Heart left ventricle (tissue), 16 donors: ENCODE results near the gene TCF19. TPM values are rescaled to one million over a fixed set of nuclear protein-coding genes. Genes with fewer than 3 reads are reported as not detected.
"Not testable (repeated sequence)": the region's sequence is repeated elsewhere in the genome, so short reads cannot be mapped to it uniquely, and the experiment has no call there.

Source experiments
- ATAC-seq, 4 donors: fragments of 200-7000 bp; cut with Tn5 transposase; one replicate each; pipeline ENCODE4 v1.9.1; 2020 to 2022; ENCODE audit warnings: moderate library complexity in 4 of 4, mild to moderate bottlenecking in 3 of 4, moderate number of reproducible peaks in 1 of 4
- DNase-seq, 5 donors: peaks; one replicate each; pipeline ENCODE4 v3.0.0-alpha.2; 2020
- H3K27ac ChIP-seq, 12 donors: fragments of 200-600 bp; sonication (generic) in 4 of 12; one replicate each; pipeline versions ENCODE4 v1.5.0 to v1.8.0; 2016 to 2022; ENCODE audit warnings: mild to moderate bottlenecking in 2 of 12
- H3K27me3 ChIP-seq, 9 donors: fragments of 200-600 bp; sonication (generic) in 2 of 9; one replicate each; pipeline versions ENCODE4 v1.5.1 to v1.8.0; 2016 to 2022; ENCODE audit warnings: mild to moderate bottlenecking in 3 of 9
- H3K36me3 ChIP-seq, 9 donors: fragments of 200-600 bp; sonication (generic) in 2 of 9; one replicate each; pipeline versions ENCODE4 v1.5.0 to v1.8.0; 2018 to 2022; ENCODE audit warnings: mild to moderate bottlenecking in 2 of 9
- H3K4me1 ChIP-seq, 12 donors: fragments of 200-600 bp; sonication (generic) in 4 of 12; one replicate each; pipeline versions ENCODE4 v1.5.0 to v1.8.0; 2016 to 2022; ENCODE audit warnings: mild to moderate bottlenecking in 3 of 12
- H3K4me3 ChIP-seq, 12 donors: fragments of 200-600 bp; sonication (generic) in 4 of 12; one replicate each; pipeline versions ENCODE4 v1.5.0 to v1.8.0; 2017 to 2022; ENCODE audit warnings: mild to moderate bottlenecking in 9 of 12, moderate library complexity in 4 of 12
- H3K9me3 ChIP-seq, 12 donors: fragments of 200-600 bp; sonication (generic) in 4 of 12; one replicate each; pipeline versions ENCODE4 v1.5.0 to v1.8.0; 2016 to 2022; ENCODE audit warnings: mild to moderate bottlenecking in 1 of 12
- POLR2A ChIP-seq, 2 donors: fragments of 450-650 bp; IDR thresholded peaks; one replicate each; pipeline ENCODE4 v1.6.1; 2017; ENCODE audit warnings: antibody characterized with exemption in 2 of 2, mild to moderate bottlenecking in 2 of 2, moderate library complexity in 2 of 2
- WGBS, 4 donors: extraction: QIAGEN DNeasy Blood & Tissue Kit in 2 of 4; methylation state at CpG; one replicate each; pipeline versions ENCODE4 v1.1.5 to v1.1.7; 2013 to 2018; 5-methylcytosine and 5-hydroxymethylcytosine counted together
- intact Hi-C, 10 donors: fragments of 100-400 bp; cut with DNase I; formaldehyde crosslinking; loops; one replicate each; pipeline versions ENCODE4 v1.11.1 to v1.14.2; 2022
- polyA plus RNA-seq, 2 donors: library from polyadenylated mRNA; stranded (reverse); fragments of 200-250 nt; gene quantifications; one replicate each; pipeline ENCODE4 v1.2.3, GENCODE V29; 2013
- total RNA-seq, 9 donors: library from RNA; depleted of rRNA in 2 of 9; stranded (reverse); fragments of >200 nt in 2 of 9; fragmentation: NEBNext Ultra II Directional in 3 of 9; extraction: Animal tissue kit (Norgen Biotek cat#: 25700) in 3 of 9; gene quantifications; one replicate each; pipeline versions ENCODE4 v1.1.0 to v1.2.4, GENCODE V29; 2016 to 2023
- TF ChIP-seq, protein P1 (sequence below), 12 donors: fragments of 200-600 bp; sonication (generic) in 4 of 12; IDR thresholded peaks; one replicate each; pipeline versions ENCODE4 v1.5.0 to v1.8.0; 2018 to 2022; ENCODE audit warnings: antibody characterized with exemption in 12 of 12, mild to moderate bottlenecking in 5 of 12
- donor health status: ischemic (EF 13 %, LVEDD 7.1; RV severe dilation, severe dysfunction).
- donor health status: healthy with polysubstance abuse.
- donor health status: DM: no; HTN: yes; CAD: no.
- donor health status: DM: no; HTN: no; CAD: no.
- donor health status: ischemic (EF 25% LVEDD 6.9; RV normal size, moderate dysfunction).
- donor health status: ischemic (EF 25% LVEDD 5.7; RV mildly dilated, moderate dysfunction).
- donor health status: healthy.
- donor health status: DM: yes; HTN: yes; CAD: no.
- donor health status: ischemic (EF 35%, LVEDD 5.7; RV mildly dilated, moderate dysfunction).
- donor health status: nonischemic (EF 11% LVEDD 7.7; RV severe dilation, severe dysfunction).
- donor health status: DM: yes; HTN: yes; CAD: no.
- donor health status: PGD.
- donor health status: ischemic (EF 29% LVEDD 5.4; RV normal size, mild dysfunction).
- donor health status: nonischemic (EF 23%, LVEDD 6.1; RV moderate dilation, normal function).

The TCF19 gene
- total and polyA plus RNA-seq, 11 donors, result 1.8 to 12.9 (median 2.6) TPM

DNA sequence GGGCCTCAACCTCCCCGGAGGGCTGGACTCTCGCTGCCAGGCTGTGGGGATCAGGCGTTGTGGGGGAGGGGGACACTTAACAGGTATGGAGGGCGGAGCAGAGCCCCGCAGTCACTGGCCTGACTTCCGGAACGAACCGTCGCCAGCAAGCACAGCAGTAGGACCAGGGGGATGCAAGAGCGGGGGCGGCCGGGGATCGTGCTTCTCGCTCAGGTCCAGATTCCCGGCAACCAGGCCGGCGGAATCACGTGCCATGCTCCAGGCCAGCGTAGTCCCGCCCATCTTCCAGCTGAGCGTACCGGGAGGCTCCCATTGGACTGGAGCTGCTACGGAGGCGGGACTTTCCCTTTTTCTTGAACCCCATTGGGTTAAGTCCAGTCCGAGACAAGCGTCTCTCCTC is 22.1 kb downstream of the TCF19 start:
- Histone ChIP-seq H3K27me3 (no peaks in the 10 kb centered on the region), H3K36me3 (peaks cover 0 to 4% (median 0%) of the 10 kb centered on the region in 9 donors), H3K9me3 (no peaks in the 10 kb centered on the region), H3K4me1 (peaks cover 0 to 50% (median 1%) of the 10 kb centered on the region in 12 donors), H3K27ac (peak overlapping the region in 6 of 12 donors; percentile 23 to 64 (median 32)), H3K4me3 (peak overlapping the region in 11 of 12 donors; percentile 8 to 68 (median 49))
- ATAC-seq (peak; percentile 93 to 98 (median 98)), DNase-seq (peak; percentile 81 to 90 (median 87))
- 54 to 91% (median 62%) methylated on average over 26 of the region's 26 CpGs for WGBS, 4 donors
- TF ChIP-seq, protein P1, sequence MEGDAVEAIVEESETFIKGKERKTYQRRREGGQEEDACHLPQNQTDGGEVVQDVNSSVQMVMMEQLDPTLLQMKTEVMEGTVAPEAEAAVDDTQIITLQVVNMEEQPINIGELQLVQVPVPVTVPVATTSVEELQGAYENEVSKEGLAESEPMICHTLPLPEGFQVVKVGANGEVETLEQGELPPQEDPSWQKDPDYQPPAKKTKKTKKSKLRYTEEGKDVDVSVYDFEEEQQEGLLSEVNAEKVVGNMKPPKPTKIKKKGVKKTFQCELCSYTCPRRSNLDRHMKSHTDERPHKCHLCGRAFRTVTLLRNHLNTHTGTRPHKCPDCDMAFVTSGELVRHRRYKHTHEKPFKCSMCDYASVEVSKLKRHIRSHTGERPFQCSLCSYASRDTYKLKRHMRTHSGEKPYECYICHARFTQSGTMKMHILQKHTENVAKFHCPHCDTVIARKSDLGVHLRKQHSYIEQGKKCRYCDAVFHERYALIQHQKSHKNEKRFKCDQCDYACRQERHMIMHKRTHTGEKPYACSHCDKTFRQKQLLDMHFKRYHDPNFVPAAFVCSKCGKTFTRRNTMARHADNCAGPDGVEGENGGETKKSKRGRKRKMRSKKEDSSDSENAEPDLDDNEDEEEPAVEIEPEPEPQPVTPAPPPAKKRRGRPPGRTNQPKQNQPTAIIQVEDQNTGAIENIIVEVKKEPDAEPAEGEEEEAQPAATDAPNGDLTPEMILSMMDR (IDR thresholded peaks at IDR 0.05), result no peak
- TF ChIP-seq POLR2A (IDR thresholded peaks at IDR 0.05), result no peak
- intact Hi-C loops, result no loop called here

DNA sequence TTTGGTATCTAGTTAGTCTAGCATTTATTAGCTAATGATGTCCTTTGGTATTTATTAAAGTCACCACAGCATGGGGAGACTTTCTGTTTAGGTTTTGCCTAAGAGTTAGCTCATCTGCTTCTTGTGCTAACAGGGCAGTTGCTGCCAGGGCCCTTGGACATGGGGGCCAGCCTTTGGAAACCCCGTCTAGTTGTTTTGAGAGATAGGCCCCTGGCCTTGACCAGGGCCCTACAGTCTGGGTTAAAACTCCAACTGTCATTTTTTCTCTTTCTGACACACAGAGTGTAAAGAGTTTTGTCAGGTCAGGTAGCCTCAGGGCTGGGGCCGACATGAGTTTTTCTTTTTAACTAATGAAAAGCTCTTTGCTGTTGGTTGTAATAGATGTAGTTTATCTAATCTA is 24.9 kb downstream of the TCF19 start:
- H3K27me3 ChIP-seq, H3K9me3 ChIP-seq, H3K4me3 ChIP-seq, intact Hi-C loops, DNase-seq, H3K27ac ChIP-seq, H3K36me3 ChIP-seq, ATAC-seq: not testable (repeated sequence)
- WGBS, 4 donors, result 61 to 100% (median 83%) methylated on average over 2 of the region's 2 CpGs
- H3K4me1 ChIP-seq, result peaks cover 0 to 46% (median 1%) of the 10 kb centered on the region in 12 donors

DNA sequence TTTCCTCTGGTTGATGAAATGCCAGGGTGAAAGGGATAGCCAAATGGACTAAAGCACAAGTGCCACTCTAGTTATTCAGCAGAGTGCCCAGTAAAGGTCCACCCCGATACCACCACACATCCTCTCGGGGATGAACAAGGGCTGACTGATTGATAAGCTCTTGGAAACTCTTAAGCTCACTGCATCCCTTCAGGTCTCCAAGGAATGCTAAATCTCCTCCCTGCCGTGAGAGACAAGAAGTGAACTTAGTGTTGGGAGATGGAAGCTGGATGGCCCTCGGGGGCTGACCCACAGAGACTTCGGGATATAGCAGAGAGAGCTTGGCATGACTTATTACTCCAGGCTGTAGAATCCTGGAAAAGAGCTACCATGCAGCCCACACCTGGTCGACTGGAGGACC is 25.5 kb downstream of the TCF19 start:
- H3K27ac ChIP-seq, H3K27me3 ChIP-seq, H3K36me3 ChIP-seq, ATAC-seq, DNase-seq, H3K9me3 ChIP-seq, H3K4me3 ChIP-seq, intact Hi-C loops: not testable (repeated sequence)
- H3K4me1 ChIP-seq, result peaks cover 0 to 40% (median 1%) of the 10 kb centered on the region in 12 donors
- 69 to 80% (median 77%) methylated on average over 6 of the region's 6 CpGs for WGBS, 4 donors

DNA sequence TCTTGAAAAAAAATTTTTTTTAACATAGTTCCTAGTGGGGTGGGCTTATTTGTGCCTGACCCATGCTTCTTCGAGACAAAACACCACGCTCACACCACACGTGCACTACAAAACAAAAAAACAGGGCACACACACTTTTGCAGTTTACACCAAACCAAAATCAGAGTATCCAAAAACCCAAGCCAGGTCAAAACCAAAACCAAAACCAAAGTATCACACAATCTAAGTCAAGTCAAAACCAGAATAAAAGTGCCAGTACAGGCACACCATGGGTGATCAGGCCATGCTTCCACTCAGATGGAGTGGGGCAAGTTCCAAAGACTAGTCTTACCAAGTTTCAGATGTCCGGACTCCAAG is 27.3 kb downstream of the TCF19 start:
- Histone ChIP-seq H3K27ac (peak overlapping the region; percentile 70 to 95 (median 81)), H3K4me3 (peak overlapping the region; percentile 2 to 58 (median 44)), H3K4me1 (peaks cover 0 to 25% (median 0%) of the 10 kb centered on the region in 12 donors)
- intact Hi-C loops, result loop anchor here in 2 of 10 donors (2.0 kb wide), 2 partner anchors 43 to 47 kb away; partner anchors contain the start of gene PSORS1C2 (in 1 of the 2)
- not testable (repeated sequence) for DNase-seq, ATAC-seq, H3K27me3 ChIP-seq, H3K9me3 ChIP-seq, H3K36me3 ChIP-seq
- WGBS, 4 donors, result 50 to 66% (median 58%) methylated on average over 4 of the region's 4 CpGs

DNA sequence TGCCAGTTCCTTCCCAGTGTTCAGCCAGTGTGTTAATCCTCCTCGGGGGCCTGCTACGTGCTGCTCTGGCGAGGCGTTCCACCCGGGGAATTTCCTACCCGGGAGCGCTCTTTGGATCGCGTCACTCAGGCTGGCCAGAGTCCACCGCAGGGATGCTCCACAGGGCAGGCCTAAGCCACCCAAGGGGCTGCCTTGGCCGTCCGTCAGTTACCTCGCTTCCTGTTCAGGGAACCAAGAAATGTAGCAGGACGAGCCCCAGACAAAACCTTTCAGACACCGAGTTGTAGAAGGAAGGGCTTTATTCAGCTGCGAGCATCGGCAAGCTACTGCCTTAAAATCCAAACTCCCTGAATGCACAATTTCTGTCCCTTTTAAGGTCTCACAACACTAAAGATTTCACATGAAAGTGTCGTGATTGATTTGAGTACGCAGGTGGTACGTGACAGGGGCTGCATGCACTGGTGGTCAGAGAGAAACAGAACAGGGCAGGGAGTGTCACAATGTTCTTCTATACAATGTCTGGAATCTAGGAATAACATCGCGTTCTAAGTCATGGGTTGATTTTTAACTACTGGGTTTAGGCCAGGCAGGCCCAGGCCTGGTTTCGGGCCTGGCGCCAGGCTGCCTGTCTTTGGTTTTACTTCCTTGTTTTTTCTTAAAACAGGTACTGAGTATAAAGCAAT is 27.8 kb downstream of the TCF19 start:
- H3K4me1 ChIP-seq, result peaks cover 0 to 21% (median 0%) of the 10 kb centered on the region in 12 donors
- WGBS, 4 donors, result 48 to 57% (median 54%) methylated on average over 21 to 24 of the region's 24 CpGs
- intact Hi-C loops, result loop anchor here in 2 of 10 donors (2.0 kb wide), 2 partner anchors 43 to 47 kb away; partner anchors contain the start of gene PSORS1C2 (in 1 of the 2)
- H3K27ac ChIP-seq, result peak overlapping the region; percentile 70 to 95 (median 81)
- no peaks in the 10 kb centered on the region for H3K27me3 ChIP-seq
- H3K9me3 ChIP-seq, result no peaks in the 10 kb centered on the region
- peak in 3 of 4 donors; percentile 45 to 71 (median 59) for ATAC-seq
- H3K4me3 ChIP-seq, result peak overlapping the region; percentile 2 to 58 (median 44)
- H3K36me3 ChIP-seq, result no peaks in the 10 kb centered on the region
- TF ChIP-seq, protein P1 (IDR thresholded peaks at IDR 0.05), result no peak
- peak in 1 of 2 donors; percentile 58 for TF ChIP-seq POLR2A (IDR thresholded peaks at IDR 0.05)
- DNase-seq, result peak; percentile 67 to 88 (median 85)
